Activated T-cell treated with anti-CD3 and anti-CD28 coated beads for 1 hour (primary cell): ENCODE data around the gene KCNIP2.
A peak's percentile ranks its signal among the peaks of the same experiment; 100 is the strongest.

Experiments
- DNase-seq: peaks from one replicate; pipeline ENCODE4 v3.0.0-alpha.2; 2020; ENCODE audit warnings: low read depth

The KCNIP2 gene

GRCh38 chr10:101843032-101844021, at the start of gene KCNIP2:
Gene KCNIP2 (minus strand): TSS chr10:101843800. CDS start chr10:101843568, 232 bp downstream.
- peak; percentile 35 for DNase-seq

GRCh38 chr10:101892782-101893391, 49.3 kb upstream of the KCNIP2 start:
- no peak for DNase-seq

DNA sequence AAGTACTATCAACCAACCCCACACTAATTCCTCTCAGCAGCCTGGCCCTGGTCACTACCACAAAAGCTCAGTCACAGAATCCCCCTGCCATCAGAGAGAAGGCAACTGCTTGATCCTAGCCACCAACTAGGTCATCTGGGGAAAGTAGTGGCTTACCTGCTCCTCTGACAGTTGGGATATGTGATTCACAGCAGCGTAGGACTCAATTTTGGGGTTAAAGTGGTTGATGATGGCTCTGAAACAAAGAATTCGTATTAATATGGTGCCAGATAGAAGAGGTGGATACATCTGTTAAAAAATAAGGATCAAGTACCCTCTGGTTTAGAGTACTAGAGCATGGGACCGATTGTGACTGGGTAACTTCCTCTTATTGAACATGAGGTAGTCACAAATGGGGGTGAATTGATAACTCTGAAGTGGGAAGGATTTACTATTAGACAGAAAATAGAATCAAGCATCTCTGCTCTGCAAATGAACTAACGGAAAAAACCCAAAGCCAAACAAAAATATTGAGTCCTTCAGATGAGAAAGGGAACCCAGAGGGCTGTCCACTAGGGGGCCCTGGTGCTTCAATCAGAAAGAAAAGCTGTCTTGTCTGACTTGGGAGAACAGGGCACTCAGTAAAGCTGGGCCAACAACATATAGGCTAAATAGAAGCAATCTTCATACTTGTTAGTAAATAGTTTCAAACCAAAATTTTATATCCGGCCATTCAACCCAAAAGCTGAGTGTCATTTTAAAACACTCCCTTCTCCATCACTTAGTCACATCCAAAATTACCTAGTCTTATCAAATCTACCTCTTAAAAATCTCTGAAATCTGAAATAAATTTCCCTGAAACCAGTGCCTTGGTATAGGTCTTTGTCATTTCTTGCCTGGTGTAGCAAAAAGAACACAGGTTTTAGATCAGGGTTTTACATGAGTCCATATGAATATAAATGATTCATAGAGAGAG, 45.9 kb upstream of the KCNIP2 start:
- peak; percentile 57 for DNase-seq

- DNase-seq: no peak
Observed at GRCh38 chr10:101888251-101888949, 44.8 kb upstream of the KCNIP2 start.

GRCh38 chr10:101887775-101888174, 44.2 kb upstream of the KCNIP2 start:
- DNase-seq: no peak

DNA sequence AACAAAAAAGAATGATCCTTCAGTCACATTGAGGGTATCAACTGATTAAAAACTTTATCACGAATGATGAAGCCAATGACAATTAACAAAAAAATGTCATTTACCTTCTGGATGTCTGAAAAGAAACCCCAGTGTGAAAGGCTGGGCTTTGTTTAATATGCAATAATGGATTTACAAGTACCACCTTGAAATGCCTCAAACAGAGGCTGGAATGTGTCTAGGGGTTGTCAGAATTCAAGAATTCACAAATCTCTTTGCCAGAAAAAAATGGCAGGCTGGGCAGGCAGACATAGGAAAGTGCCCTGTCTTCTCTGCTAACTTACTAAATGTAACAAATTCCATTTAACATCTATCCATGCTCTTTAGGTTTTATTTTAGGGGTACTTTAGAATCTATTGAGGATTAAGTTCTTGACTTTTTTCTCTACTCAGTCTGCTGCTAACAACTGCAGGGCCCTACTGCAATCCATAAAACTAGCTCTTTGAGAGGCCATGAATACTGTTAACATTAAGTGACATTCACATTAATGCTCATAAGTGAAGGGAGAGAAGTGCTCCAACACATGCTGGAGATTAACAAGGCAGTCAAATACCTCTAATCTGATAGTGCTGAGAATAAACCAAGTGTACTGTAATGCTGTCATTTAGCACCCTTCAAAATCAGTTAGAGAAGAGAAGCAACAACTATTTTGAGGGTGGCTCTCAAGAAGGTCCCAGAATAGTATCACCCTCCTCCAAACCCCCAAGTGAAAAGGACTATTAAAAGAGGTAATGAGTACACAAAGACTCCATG, 43.1 kb upstream of the KCNIP2 start:
- no peak for DNase-seq

DNA sequence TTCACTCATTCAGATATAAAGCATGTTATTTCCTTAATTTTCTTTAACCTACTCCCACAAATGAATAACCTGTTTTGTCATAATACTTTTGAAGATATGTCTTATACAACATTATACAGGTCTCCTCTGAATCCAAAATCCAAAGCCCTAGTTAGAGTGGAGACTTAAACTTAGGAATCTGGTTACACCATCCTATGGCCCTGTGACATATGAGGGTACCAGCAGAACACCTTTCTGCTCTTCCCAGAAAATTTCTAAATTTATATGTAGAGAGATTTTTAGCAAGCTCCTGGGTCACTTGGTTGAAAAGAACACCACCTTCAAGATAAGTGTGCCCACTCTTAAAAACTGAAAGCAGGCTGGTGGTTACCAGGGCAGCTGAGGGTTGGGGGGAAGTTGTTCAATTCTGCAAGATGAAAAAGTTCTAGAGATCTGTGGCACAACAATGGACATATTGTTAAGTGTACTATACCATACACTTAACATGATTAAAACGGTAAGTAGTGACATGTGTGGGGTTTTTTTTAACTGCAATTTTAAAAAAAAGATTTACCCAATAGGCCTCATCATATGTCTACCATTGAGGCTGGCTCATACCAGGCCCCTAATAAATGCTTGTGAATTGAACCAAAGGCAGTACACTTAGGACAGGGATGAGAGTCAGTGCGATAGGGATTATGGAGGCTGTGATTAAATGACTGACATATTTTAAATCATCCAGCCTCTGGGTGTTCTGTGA, 37.6 kb upstream of the KCNIP2 start:
- DNase-seq: no peak

GRCh38 chr10:101880232-101880573, 36.6 kb upstream of the KCNIP2 start:
- DNase-seq: no peak

- no peak for DNase-seq
Observed at GRCh38 chr10:101879456-101880231, 36.0 kb upstream of the KCNIP2 start.

DNA sequence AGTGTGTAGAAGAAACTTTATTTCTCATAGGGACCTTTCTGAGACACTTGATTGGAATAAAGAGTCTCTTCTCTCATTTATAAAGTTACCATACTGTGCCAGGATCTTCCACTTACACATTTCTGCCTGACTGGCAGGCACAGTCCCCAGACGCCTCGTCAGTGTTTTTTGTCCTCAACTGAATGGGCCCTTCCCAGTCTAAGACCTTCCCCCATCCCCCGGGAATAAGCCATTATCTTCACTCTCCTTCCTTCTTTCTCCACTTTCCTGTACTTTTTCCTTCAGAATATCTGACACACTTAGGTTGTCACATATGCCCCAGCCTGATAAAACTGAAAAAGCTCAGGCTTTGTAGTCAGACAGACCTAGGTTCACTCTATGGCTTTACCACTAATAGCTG, 35.3 kb upstream of the KCNIP2 start:
- no peak for DNase-seq

- no peak for DNase-seq
Observed at GRCh38 chr10:101875068-101875688, 31.6 kb upstream of the KCNIP2 start.

DNA sequence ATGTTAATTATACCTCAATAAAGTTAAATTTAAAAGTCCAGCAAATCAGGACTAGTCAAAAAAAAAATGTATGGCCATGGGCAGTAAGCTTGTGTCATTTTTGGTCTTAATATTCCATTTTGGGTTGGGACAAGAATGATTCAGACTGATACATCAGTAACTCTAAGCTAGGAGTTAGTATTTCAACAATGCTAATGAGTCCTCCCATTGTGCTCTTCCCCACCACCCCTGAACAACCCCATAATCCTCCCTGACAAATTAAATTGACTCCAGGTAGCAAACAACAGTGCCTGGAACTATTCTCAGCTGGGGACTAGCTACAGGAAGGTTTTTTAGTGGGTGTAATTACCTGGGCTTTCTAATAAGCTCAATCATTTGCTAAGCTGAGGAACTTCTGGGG, 30.7 kb upstream of the KCNIP2 start:
- no peak for DNase-seq

- no peak for DNase-seq
Observed at GRCh38 chr10:101867931-101868330, 24.3 kb upstream of the KCNIP2 start.

DNA sequence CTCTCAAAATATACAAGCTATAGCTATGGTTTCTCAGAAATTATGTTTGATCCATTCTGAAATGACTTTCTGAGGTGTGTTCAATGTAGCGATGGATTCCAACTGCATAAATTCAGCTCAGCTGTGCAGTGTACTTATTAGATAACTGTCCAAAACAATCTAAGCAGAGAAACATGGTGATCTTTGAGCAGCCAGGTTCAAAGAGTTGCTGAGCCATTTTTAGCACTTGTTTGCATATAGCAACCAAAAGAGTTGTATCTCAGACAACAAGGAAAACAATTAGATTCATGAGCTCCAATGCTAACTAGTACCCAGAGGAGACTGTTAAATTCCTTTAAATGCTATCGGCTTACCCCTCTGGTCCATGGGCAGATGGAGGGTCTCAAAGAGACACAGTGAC, 15.9 kb upstream of the KCNIP2 start:
- DNase-seq: no peak

- DNase-seq: no peak
Observed at GRCh38 chr10:101858723-101859500, 15.3 kb upstream of the KCNIP2 start.

DNA sequence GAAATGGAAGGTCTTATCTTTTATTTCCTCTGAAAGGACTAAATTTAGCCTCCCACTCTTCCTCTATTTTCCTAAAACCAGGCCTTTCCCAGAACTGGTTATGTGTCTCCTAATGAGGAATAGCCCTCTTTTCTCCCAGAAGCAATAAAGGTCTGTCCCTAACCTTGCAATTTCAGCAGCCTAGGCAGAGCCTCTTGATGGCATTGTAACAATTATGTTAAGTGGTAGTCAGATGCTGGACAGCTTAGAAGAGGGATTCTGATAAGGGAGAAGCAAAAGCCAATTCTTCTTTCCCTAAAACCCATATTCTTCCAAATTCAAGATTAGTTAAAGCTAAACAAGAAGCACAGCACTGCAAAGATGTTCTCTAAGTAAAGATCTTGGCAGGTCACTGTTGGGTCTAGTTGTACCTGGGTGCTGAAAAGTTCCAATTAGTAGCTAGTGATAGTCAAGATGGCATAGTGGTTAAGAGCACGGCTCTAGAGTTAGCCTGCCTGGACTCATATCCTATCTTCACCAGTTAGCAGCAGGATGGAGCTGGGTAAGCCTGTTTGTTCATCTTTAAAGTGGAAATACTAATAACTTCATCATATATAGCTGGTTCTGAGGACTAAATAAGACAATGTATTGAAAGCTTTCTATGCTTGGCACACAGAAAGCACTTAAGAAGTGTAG, 14.3 kb upstream of the KCNIP2 start:
- DNase-seq: no peak

DNA sequence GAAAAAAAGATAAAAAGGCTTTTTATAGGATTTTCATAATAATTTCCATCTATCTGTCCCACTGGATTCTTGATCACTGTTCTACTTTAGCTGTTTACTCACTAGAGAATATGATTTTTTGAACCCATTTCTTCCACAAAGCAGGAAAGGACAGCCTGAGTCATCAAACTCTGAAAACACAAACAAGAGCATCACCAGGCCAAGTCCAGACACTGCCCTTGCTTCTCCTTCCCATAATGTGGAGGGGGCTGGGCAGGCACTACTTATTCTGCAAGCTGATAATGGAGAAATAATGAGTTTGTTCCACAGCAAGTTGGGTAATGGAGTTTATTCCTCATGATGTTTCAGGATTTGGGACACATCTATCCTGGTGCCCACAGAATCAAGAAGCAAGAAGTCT, 13.0 kb upstream of the KCNIP2 start:
- DNase-seq: no peak
